Brain microvascular endothelial cell (primary cell): ENCODE measurements around the gene ELOVL6.

Source experiments
- DNase-seq: peaks from one replicate; pipeline ENCODE4 v3.0.0-alpha.2; 2020
- H3K27ac ChIP-seq: fragments of 250-450 bp; sonication (Bioruptor Pico); 2 replicates; pipeline ENCODE4 v1.5.1; 2020; ENCODE audit warnings: mild to moderate bottlenecking, moderate library complexity
- H3K27me3 ChIP-seq: fragments of 250-450 bp; sonication (Bioruptor Pico); replicated peaks from 2 replicates; pipeline ENCODE4 v1.5.1; 2020; ENCODE audit warnings: mild to moderate bottlenecking
- H3K36me3 ChIP-seq: fragments of 250-450 bp; sonication (Bioruptor Pico); replicated peaks from 2 replicates; pipeline ENCODE4 v1.5.1; 2020; ENCODE audit warnings: mild to moderate bottlenecking
- H3K4me3 ChIP-seq: 2 replicates; pipeline ENCODE4 v1.5.1; 2011; ENCODE audit warnings: low read depth, mild to moderate bottlenecking, control low read depth, low read length, moderate library complexity
- in situ Hi-C: cut with HindIII; loops from 2 replicates; pipeline ENCODE4 v1.10.0; 2017; ENCODE audit warnings: low sequenced_read_pairs, low pct_ligation_motif_present
- TF ChIP-seq, protein P1 (sequence below): IDR thresholded peaks from 2 replicates; pipeline ENCODE4 v1.5.1; 2011; ENCODE audit warnings: low read depth, mild to moderate bottlenecking, moderate library complexity, low read length, control low read depth, inconsistent platforms; ENCODE audit errors: missing control alignments

ELOVL6 gene

GRCh38 chr4:110075083-110075738, 123.2 kb downstream of the ELOVL6 start:
- Histone ChIP-seq H3K27ac (no peak overlapping the region), H3K4me3 (no peak overlapping the region), H3K27me3 (no peaks in the 10 kb centered on the region), H3K36me3 (no peaks in the 10 kb centered on the region)
- TF ChIP-seq, protein P1, sequence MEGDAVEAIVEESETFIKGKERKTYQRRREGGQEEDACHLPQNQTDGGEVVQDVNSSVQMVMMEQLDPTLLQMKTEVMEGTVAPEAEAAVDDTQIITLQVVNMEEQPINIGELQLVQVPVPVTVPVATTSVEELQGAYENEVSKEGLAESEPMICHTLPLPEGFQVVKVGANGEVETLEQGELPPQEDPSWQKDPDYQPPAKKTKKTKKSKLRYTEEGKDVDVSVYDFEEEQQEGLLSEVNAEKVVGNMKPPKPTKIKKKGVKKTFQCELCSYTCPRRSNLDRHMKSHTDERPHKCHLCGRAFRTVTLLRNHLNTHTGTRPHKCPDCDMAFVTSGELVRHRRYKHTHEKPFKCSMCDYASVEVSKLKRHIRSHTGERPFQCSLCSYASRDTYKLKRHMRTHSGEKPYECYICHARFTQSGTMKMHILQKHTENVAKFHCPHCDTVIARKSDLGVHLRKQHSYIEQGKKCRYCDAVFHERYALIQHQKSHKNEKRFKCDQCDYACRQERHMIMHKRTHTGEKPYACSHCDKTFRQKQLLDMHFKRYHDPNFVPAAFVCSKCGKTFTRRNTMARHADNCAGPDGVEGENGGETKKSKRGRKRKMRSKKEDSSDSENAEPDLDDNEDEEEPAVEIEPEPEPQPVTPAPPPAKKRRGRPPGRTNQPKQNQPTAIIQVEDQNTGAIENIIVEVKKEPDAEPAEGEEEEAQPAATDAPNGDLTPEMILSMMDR = no peak
- no peak for DNase-seq
- in situ Hi-C loops = no loop called here

DNA sequence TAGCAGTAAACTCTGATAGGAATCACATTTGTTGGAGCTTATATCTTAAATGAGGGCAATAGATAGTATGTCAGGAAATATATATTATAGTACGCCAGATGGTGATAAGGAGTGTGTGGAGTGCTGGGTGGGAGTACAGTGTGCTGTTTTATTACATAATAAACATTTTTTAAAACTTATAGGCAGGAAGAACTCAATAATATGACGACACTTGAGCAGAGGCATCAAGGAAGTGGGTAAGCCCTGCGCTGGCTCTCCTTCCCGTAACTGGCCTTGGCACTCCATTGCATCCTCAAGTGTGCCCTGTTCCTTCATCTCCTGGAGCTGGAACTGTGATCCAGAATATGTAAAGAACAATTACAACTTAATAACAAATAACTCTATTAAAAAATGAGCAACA, 123.8 kb downstream of the ELOVL6 start:
- TF ChIP-seq, protein P1 = no peak
- DNase-seq = no peak
- Histone ChIP-seq H3K4me3 (no peak overlapping the region), H3K27ac (no peak overlapping the region), H3K36me3 (no peaks in the 10 kb centered on the region), H3K27me3 (no peaks in the 10 kb centered on the region)
- in situ Hi-C loops = no loop called here

DNA sequence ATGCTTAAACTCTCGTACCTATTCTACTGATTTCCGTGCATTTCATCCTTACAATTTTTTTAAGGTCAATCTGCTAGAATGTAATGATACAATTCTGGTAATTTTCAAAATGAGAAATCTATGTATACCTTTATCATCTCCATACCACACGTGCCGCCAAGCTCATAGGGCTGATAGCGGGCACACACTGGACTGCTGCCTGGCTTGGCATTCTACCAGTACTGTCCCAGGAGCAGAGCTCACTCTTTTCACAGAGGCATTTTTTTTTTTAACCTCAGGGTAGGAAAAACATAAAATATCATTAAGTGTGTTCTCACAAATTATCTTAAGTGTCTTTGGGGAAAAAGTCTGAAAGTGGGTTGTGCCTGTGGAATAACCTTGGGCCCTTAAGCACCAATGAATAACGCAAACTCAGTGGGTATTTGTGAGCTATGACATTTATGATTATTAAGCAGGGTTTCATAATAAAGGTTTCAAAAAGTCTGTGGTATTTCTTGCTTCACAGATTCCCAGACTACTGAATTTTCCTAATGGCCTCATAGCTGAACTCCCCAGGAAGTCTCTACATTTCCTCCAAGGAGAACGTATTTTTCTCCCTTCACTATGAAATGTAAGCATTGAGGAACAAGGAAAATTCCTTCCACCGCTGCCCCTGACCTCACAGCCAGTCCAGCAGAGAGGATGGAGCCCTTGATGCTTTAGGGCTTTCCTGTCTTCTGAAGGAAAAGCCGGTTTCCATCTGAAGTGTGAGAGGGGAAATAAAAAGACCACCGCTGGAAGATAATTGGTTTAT, 125.2 kb downstream of the ELOVL6 start:
- H3K36me3 ChIP-seq = no peaks in the 10 kb centered on the region
- no peak overlapping the region for H3K27ac ChIP-seq
- H3K4me3 ChIP-seq = no peak overlapping the region
- DNase-seq = no peak
- in situ Hi-C loops = no loop called here
- TF ChIP-seq, protein P1 = no peak
- no peaks in the 10 kb centered on the region for H3K27me3 ChIP-seq

DNA sequence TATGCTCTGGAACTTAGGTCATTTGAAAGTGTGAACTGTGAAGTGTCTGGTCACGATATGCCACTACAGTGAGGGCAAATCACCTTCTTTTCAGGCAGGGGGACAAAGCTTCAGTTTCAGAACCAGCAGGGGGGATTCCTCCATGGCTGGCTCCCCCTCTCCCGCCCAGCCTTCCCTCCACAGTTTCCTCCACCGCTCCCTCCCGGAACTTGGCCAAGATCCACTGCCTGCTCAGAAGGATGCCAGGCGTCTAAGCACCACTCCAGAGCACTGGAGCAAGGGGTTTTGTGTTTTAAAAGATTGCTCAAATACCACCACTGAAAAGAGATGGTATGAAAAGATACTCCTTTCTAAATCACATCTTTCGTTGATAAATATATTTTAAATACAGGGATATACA, 126.9 kb downstream of the ELOVL6 start:
- H3K27me3 ChIP-seq = no peaks in the 10 kb centered on the region
- TF ChIP-seq, protein P1 = no peak
- no peak overlapping the region for H3K27ac ChIP-seq
- no peak for DNase-seq
- H3K4me3 ChIP-seq = no peak overlapping the region
- in situ Hi-C loops = no loop called here
- H3K36me3 ChIP-seq = no peaks in the 10 kb centered on the region

DNA sequence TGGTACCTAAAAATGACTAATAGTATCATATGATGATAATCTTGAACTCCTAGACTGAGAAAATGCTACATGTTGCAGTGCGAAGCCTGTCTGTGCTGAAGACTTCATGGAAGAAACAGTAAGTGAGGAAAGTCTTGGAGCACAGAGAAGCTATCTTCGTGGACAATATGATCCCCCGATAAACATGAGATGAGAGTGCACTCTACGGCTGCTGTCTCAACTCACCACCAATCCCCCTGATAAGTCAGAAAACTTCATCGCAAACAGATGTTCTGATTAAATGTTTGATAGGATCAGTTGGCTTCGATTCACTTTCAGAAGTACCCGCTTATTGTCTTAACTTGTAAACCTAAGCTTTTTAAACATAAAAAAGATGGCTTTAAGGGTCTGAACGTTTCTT, 130.2 kb downstream of the ELOVL6 start:
- DNase-seq = no peak
- Histone ChIP-seq H3K36me3 (no peaks in the 10 kb centered on the region), H3K27ac (no peak overlapping the region), H3K4me3 (no peak overlapping the region), H3K27me3 (no peaks in the 10 kb centered on the region)
- in situ Hi-C loops = no loop called here
- TF ChIP-seq, protein P1 = no peak
